H1 (cell line): Measurements from ENCODE around the gene FAM219A. TPM values are rescaled to one million over a fixed set of nuclear protein-coding genes. Genes with fewer than 3 reads are reported as not detected.
A peak's percentile ranks its signal among the peaks of the same experiment; 100 is the strongest.

Experiments used
- BCL11A ChIP-seq, 2 experiments: IDR thresholded peaks; one replicate each; pipeline ENCODE4 v1.6.1; 2011; ENCODE audit warnings: low read depth in 2 of 2, low read length in 2 of 2, mild to moderate bottlenecking in 2 of 2
- CHD2 ChIP-seq: IDR thresholded peaks from 2 replicates; pipeline ENCODE4 v1.6.1; 2012; ENCODE audit warnings: low read length, improper control_type of control experiment
- KDM4A ChIP-seq: IDR thresholded peaks from one replicate; pipeline ENCODE4 v1.7.1; 2012; ENCODE audit warnings: low read depth, mild to moderate bottlenecking, moderate library complexity, low read length, inconsistent platforms; ENCODE audit not compliant: severe bottlenecking
- KDM5A ChIP-seq: fragments of 200-600 bp; IDR thresholded peaks from 2 replicates; pipeline ENCODE4 v1.7.1; 2012; ENCODE audit warnings: mild to moderate bottlenecking, low read length, inconsistent platforms, mixed read lengths
- MAFK ChIP-seq: IDR thresholded peaks from 2 replicates; pipeline ENCODE4 v1.6.1; 2012; ENCODE audit warnings: low read depth, mild to moderate bottlenecking, improper control_type of control experiment, low read length
- RXRA ChIP-seq: IDR thresholded peaks from 2 replicates; pipeline ENCODE4 v1.6.1; 2011; ENCODE audit warnings: low read depth, mild to moderate bottlenecking, low read length, moderate library complexity; ENCODE audit not compliant: insufficient read depth
- SRF ChIP-seq: IDR thresholded peaks from 2 replicates; pipeline ENCODE4 v1.6.1; 2011; ENCODE audit warnings: mild to moderate bottlenecking, low read depth, low read length, moderate library complexity
- TAF7 ChIP-seq: optimal IDR thresholded peaks from 2 replicates; pipeline ENCODE3; 2011; ENCODE audit warnings: low read depth, mild to moderate bottlenecking, inconsistent platforms, low read length, moderate library complexity, borderline replicate concordance
- polyA plus RNA-seq, 7 experiments: library from polyadenylated mRNA; depleted of rRNA in 3 of 7; stranded (reverse) in 5 of 7; unstranded in 2 of 7; fragments of >200 nt in 5 of 7; fragments of 200-250 nt in 2 of 7; gene quantifications; 1 replicate in 5 of 7; 2 replicates in 1 of 7; 4 replicates in 1 of 7; pipeline versions ENCODE4 v1.2.1 to v1.2.3, GENCODE V29; 2011 to 2013; ENCODE audit warnings: missing spikeins in 2 of 7, mixed read lengths in 2 of 7
- total RNA-seq: library from RNA; stranded (reverse); fragmentation: NEBNext Ultra II Directional; extraction: Animal tissue kit (Norgen Biotek cat#: 25700); gene quantifications from 2 replicates; pipeline ENCODE4 v1.2.1, GENCODE V29; 2021
- TF ChIP-seq, protein P1 (sequence below): fragments of 300-600 bp; sonication (generic); IDR thresholded peaks from 2 replicates; pipeline ENCODE4 v1.7.1; 2012; ENCODE audit warnings: low read length, moderate library complexity, mild to moderate bottlenecking, inconsistent platforms; ENCODE audit not compliant: insufficient replicate concordance
- TF ChIP-seq, protein P2 (sequence below): IDR thresholded peaks from 2 replicates; pipeline ENCODE4 v1.6.1; 2012; ENCODE audit warnings: inconsistent platforms

The FAM219A gene
- total and polyA plus RNA-seq, 2 of the 8 experiments (the other 6 are each of a cell fraction or from before 2014, with no cell fraction given): 7.7 to 10.4 TPM

DNA sequence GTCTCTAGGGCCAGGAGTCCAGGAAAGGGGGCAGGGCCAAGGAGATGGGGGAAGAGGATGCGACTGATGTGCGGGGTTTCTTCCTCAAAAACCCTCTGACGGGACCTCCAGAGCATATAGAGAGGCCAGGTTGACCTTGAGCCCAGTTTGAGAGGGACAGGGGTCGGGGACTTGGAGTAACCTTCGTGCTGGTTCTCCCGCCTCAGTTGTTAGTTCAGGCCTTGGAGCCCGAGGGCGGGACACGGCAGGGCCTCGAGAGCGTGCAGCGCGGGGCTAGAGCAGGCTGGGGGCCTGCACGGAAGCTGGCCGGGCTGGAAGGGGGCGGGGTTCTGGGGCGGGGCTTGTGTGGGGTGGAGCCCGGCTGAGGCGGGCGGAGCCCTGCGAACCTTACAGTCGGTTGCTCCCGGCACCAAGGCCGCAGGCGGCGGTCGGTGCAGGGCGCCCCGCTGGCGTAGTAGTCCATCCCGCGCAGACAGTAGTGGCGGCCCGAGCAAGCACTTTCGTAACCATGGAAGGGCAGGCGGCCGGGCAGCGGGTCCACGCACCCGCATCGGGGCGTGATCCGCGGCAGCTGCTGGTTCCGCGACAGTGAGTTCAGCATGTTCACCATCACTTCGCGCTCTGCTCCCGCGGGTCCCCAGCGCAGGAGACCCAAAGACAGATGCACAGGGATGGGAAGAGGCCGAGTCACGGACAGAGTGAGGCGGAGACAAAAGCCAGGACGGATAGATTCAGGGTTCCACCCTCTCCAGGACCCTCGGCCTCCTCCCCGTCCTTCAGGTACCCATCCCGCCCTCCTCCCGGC is 77.7 kb downstream of the FAM219A start (continued):
- TF ChIP-seq, protein P1, sequence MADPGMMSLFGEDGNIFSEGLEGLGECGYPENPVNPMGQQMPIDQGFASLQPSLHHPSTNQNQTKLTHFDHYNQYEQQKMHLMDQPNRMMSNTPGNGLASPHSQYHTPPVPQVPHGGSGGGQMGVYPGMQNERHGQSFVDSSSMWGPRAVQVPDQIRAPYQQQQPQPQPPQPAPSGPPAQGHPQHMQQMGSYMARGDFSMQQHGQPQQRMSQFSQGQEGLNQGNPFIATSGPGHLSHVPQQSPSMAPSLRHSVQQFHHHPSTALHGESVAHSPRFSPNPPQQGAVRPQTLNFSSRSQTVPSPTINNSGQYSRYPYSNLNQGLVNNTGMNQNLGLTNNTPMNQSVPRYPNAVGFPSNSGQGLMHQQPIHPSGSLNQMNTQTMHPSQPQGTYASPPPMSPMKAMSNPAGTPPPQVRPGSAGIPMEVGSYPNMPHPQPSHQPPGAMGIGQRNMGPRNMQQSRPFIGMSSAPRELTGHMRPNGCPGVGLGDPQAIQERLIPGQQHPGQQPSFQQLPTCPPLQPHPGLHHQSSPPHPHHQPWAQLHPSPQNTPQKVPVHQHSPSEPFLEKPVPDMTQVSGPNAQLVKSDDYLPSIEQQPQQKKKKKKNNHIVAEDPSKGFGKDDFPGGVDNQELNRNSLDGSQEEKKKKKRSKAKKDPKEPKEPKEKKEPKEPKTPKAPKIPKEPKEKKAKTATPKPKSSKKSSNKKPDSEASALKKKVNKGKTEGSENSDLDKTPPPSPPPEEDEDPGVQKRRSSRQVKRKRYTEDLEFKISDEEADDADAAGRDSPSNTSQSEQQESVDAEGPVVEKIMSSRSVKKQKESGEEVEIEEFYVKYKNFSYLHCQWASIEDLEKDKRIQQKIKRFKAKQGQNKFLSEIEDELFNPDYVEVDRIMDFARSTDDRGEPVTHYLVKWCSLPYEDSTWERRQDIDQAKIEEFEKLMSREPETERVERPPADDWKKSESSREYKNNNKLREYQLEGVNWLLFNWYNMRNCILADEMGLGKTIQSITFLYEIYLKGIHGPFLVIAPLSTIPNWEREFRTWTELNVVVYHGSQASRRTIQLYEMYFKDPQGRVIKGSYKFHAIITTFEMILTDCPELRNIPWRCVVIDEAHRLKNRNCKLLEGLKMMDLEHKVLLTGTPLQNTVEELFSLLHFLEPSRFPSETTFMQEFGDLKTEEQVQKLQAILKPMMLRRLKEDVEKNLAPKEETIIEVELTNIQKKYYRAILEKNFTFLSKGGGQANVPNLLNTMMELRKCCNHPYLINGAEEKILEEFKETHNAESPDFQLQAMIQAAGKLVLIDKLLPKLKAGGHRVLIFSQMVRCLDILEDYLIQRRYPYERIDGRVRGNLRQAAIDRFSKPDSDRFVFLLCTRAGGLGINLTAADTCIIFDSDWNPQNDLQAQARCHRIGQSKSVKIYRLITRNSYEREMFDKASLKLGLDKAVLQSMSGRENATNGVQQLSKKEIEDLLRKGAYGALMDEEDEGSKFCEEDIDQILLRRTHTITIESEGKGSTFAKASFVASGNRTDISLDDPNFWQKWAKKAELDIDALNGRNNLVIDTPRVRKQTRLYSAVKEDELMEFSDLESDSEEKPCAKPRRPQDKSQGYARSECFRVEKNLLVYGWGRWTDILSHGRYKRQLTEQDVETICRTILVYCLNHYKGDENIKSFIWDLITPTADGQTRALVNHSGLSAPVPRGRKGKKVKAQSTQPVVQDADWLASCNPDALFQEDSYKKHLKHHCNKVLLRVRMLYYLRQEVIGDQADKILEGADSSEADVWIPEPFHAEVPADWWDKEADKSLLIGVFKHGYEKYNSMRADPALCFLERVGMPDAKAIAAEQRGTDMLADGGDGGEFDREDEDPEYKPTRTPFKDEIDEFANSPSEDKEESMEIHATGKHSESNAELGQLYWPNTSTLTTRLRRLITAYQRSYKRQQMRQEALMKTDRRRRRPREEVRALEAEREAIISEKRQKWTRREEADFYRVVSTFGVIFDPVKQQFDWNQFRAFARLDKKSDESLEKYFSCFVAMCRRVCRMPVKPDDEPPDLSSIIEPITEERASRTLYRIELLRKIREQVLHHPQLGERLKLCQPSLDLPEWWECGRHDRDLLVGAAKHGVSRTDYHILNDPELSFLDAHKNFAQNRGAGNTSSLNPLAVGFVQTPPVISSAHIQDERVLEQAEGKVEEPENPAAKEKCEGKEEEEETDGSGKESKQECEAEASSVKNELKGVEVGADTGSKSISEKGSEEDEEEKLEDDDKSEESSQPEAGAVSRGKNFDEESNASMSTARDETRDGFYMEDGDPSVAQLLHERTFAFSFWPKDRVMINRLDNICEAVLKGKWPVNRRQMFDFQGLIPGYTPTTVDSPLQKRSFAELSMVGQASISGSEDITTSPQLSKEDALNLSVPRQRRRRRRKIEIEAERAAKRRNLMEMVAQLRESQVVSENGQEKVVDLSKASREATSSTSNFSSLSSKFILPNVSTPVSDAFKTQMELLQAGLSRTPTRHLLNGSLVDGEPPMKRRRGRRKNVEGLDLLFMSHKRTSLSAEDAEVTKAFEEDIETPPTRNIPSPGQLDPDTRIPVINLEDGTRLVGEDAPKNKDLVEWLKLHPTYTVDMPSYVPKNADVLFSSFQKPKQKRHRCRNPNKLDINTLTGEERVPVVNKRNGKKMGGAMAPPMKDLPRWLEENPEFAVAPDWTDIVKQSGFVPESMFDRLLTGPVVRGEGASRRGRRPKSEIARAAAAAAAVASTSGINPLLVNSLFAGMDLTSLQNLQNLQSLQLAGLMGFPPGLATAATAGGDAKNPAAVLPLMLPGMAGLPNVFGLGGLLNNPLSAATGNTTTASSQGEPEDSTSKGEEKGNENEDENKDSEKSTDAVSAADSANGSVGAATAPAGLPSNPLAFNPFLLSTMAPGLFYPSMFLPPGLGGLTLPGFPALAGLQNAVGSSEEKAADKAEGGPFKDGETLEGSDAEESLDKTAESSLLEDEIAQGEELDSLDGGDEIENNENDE: no peak
- TF ChIP-seq CHD2 (no peak), TAF7 (no peak), SRF (no peak), RXRA (no peak), MAFK (no peak), KDM4A (peak; percentile 56), KDM5A (no peak), BCL11A (IDR thresholded peaks at IDR 0.05; ENCODE audit: low read depth in 2 of 2, low read length in 2 of 2) (no peak)
- TF ChIP-seq, protein P2, sequence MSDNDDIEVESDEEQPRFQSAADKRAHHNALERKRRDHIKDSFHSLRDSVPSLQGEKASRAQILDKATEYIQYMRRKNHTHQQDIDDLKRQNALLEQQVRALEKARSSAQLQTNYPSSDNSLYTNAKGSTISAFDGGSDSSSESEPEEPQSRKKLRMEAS: peak; percentile 93
